ENCODE measurements around the gene ACOXL. TPM values are rescaled to one million over a fixed set of nuclear protein-coding genes. Genes with fewer than 3 reads are reported as not detected.

Gene ACOXL
- total RNA-seq, 2 donors from 2014 or later: not detected

DNA sequence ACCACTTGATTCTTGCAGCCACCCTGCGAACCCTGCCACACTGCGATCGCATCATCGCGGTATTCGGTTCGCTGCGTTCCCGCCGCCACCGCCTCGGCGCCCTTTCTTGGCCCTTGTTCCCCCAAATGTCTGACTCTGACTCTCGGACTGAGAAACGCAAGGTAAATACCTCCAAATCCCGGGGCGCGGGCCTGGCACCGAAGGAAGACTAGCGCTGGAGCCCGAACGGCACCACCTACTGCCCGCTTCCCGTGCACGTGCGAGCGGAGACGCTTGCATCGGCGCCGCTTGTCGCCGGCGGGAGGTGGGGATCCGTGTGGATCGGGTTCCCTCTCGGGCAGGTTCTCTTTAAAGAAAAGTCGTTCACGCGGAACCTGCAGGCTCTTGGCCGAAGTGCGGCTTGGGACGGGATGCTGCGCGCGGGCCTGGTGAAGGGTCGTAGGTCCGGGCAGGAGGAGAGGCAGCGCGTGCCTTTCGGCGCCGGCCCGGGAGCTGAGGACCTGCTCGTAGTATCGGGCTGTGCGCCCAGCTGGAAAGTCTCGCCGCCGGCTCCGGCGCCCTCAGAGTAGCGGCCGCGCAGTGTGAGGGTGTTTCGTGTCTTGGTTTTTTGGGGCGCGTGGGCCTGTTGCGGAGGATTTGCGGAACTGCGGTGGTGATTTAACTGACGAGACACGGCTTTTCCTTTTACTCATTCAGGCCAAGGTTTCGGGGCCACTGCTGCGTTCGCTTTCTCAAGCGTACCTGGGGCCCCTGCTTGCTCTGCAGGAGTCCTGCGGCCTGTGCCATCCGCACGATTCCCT lies 388.9 kb downstream of the ACOXL start:
- TF ChIP-seq CTCF (IDR thresholded peaks at IDR 0.05): no peak
- ATAC-seq (ENCODE audit: insufficient number of reproducible peaks, low FRiP score, low read depth) (no peak), DNase-seq (ENCODE audit: low spot score) (no peak)
- Histone ChIP-seq H3K9me3 (no peaks in the 10 kb centered on the region), H3K27ac (peak overlapping the region; percentile 54 to 58), H3K36me3 (peaks cover 4% of the 10 kb centered on the region), H3K4me1 (ENCODE audit: control insufficient read depth in 1 of 2, low read depth in 2 of 2) (peaks cover 8 to 49% of the 10 kb centered on the region in 2 donors), H3K27me3 (replicated peaks; ENCODE audit: insufficient read depth) (no peaks in the 10 kb centered on the region), H3K4me3 (peak overlapping the region; percentile 86)

DNA sequence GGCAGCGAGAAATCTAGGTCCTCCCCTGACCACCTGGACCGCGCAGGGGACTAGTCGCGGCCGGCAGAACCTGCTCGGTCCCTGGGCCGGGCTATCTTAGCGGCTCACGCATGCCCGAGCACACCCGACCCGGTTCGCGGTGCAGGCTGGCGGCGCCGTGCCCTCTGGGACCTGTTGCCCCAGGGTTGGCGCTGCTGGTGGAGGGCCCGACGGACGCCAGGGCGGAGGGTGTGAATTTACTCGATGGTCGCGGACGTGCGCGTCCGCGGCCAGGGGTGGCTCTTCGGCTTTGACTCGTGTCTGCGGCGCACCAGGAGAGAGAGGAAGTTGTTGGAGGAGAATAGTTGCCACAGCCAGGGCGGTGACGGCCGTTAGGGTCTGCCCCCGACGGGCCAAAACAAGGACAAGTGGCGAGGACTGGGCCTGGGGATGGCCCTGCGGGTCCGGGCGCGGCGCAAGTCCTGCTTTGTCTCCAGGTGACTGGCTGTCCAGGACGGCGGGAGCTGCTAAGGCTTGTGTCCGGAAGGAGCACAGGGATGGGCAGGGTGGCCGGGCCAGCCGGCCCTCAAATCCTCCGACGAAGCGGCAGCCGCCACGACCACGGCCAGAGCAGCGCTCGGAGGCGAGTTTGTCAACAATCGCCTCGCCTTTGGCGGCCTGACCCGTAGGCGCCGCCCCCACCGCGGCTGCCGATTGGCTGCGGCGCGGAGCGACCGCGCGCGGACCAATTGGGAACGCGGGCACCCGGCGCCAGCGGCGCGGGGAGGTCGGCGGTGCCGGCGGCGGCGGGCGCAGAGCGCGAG lies 389.7 kb downstream of the ACOXL start:
- H3K36me3 ChIP-seq: peaks cover 4% of the 10 kb centered on the region
- ATAC-seq (ENCODE audit: insufficient number of reproducible peaks, low FRiP score, low read depth) (peak; percentile 68), DNase-seq (ENCODE audit: low spot score) (no peak)
- no peak for TF ChIP-seq CTCF (IDR thresholded peaks at IDR 0.05)
- H3K9me3 ChIP-seq: no peaks in the 10 kb centered on the region
- peak overlapping the region; percentile 86 for H3K4me3 ChIP-seq
- no peaks in the 10 kb centered on the region for H3K27me3 ChIP-seq (replicated peaks; ENCODE audit: insufficient read depth)
- H3K4me1 ChIP-seq (ENCODE audit: control insufficient read depth in 1 of 2, low read depth in 2 of 2): peaks cover 8 to 44% of the 10 kb centered on the region in 2 donors
- H3K27ac ChIP-seq: peak overlapping the region in 1 of 2 donors; percentile 54

- peak overlapping the region; percentile 47 to 54 for H3K27ac ChIP-seq
- H3K36me3 ChIP-seq: peaks cover 4% of the 10 kb centered on the region
- peaks cover 8 to 39% of the 10 kb centered on the region in 2 donors for H3K4me1 ChIP-seq (ENCODE audit: control insufficient read depth in 1 of 2, low read depth in 2 of 2)
- no peaks in the 10 kb centered on the region for H3K27me3 ChIP-seq (replicated peaks; ENCODE audit: insufficient read depth)
- no peaks in the 10 kb centered on the region for H3K9me3 ChIP-seq
- no peak for DNase-seq (ENCODE audit: low spot score)
- peak; percentile 57 for ATAC-seq (ENCODE audit: insufficient number of reproducible peaks, low FRiP score, low read depth)
- peak overlapping the region; percentile 86 for H3K4me3 ChIP-seq
- TF ChIP-seq CTCF (IDR thresholded peaks at IDR 0.05): no peak
These were observed 390.5 kb downstream of the ACOXL start for GRCh38 chr2:111122631-111123421.

DNA sequence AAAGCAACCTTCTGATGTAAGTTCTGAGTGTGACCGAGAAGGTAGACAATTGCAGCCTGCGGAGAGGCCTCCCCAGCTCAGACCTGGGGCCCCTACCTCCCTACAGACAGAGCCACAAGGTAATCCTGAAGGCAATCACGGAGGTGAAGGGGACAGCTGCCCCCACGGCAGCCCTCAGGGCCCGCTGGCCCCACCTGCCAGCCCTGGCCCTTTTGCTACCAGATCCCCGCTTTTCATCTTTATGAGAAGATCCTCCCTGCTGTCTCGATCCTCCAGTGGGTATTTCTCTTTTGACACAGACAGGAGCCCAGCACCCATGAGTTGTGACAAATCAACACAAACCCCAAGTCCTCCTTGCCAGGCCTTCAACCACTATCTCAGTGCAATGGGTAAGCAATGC lies 391.4 kb downstream of the ACOXL start:
- peaks cover 8 to 30% of the 10 kb centered on the region in 2 donors for H3K4me1 ChIP-seq (ENCODE audit: control insufficient read depth in 1 of 2, low read depth in 2 of 2)
- no peak overlapping the region for H3K27ac ChIP-seq
- TF ChIP-seq CTCF (IDR thresholded peaks at IDR 0.05): no peak
- ATAC-seq (ENCODE audit: insufficient number of reproducible peaks, low FRiP score, low read depth) (no peak), DNase-seq (ENCODE audit: low spot score) (no peak)
- peaks cover 4% of the 10 kb centered on the region for H3K36me3 ChIP-seq
- peak overlapping the region; percentile 86 for H3K4me3 ChIP-seq
- no peaks in the 10 kb centered on the region for H3K9me3 ChIP-seq
- H3K27me3 ChIP-seq (replicated peaks; ENCODE audit: insufficient read depth): no peaks in the 10 kb centered on the region

All from thoracic aorta (tissue), 2 donors.